K562 (cell line): ENCODE measurements around the gene STYX. TPM values are rescaled to one million over a fixed set of nuclear protein-coding genes. Genes with fewer than 3 reads are reported as not detected.
"Not testable (repeated sequence)": the region's sequence is repeated elsewhere in the genome, so short reads cannot be mapped to it uniquely, and the experiment has no call there.

Experiments used
- ATAC-seq: fragments of 200-7000 bp; cut with Tn5 transposase; 3 replicates; pipeline ENCODE4 v1.9.1; 2020; ENCODE audit warnings: moderate library complexity
- BruUV-seq: library from RNA; stranded (reverse); fragments of 400-500 nt; replicated peaks from 2 replicates; lab custom pipeline; 2021; lab: Mats Ljungman, UMichigan
- CTCF ChIA-PET: fragments of 300-600 bp; formaldehyde crosslinking; extraction: SDS; loops from one replicate; lab custom pipeline; 2021; ENCODE audit warnings: low intra/inter-chr PET ratio; lab: Yijun Ruan, JAX
- POLR2A ChIA-PET: fragments of 300-600, 350-650 bp; sonication (Branson Sonifier 250); formaldehyde crosslinking; extraction: SDS; loops from one replicate; lab custom pipeline; 2021; ENCODE audit warnings: antibody characterized with exemption, inconsistent platforms; lab: Yijun Ruan, JAX
- DNase-seq, 4 experiments: peaks; one replicate each; pipeline versions ENCODE4 v3.0.0 to v3.0.0-alpha.2; 2011 to 2018; ENCODE audit warnings: low spot score in 3 of 4, mixed read lengths in 3 of 4; ENCODE audit errors: extremely low read depth in 1 of 4
- FAIRE-seq: peaks from 2 replicates; lab custom pipeline; 2011; peaks lifted over from hg19 to GRCh38; lab: Jason Lieb, UNC
- H2AFZ ChIP-seq: 2 replicates; pipeline ENCODE4 v1.6.0; 2011; ENCODE audit warnings: low read depth, low read length, control low read depth, inconsistent platforms
- H3K27ac ChIP-seq: fragments of 200-600 bp; 3 replicates; pipeline ENCODE4 v1.8.0; 2011; ENCODE audit warnings: low read depth, mild to moderate bottlenecking, control low read depth, inconsistent platforms, low read length, moderate library complexity, mixed read lengths; ENCODE audit errors: extremely low read depth
- H3K27me3 ChIP-seq, 2 experiments: fragments of 300-600 bp in 1 of 2; 2 replicates in 1 of 2; 3 replicates in 1 of 2; pipeline versions ENCODE4 v1.6.0 to v1.8.0; 2011; ENCODE audit warnings: inconsistent platforms in 2 of 2, low read length in 2 of 2, mild to moderate bottlenecking in 1 of 2, mixed read lengths in 1 of 2, moderate library complexity in 1 of 2; ENCODE audit not compliant: control insufficient read depth in 2 of 2, insufficient read depth in 2 of 2
- H3K36me3 ChIP-seq: fragments of 300-600 bp; 3 replicates; pipeline ENCODE4 v1.8.0; 2011; ENCODE audit warnings: mild to moderate bottlenecking, low read length, inconsistent platforms; ENCODE audit not compliant: control insufficient read depth, insufficient read depth
- H3K4me1 ChIP-seq, 2 experiments: fragments of 200-600 bp in 1 of 2; replicated peaks in 1 of 2; 2 replicates in 1 of 2; 3 replicates in 1 of 2; pipeline versions ENCODE4 v1.5.1 to v1.8.0; 2011; ENCODE audit warnings: inconsistent platforms in 2 of 2, low read length in 2 of 2, mild to moderate bottlenecking in 1 of 2, mixed read lengths in 1 of 2, moderate library complexity in 1 of 2; ENCODE audit not compliant: control insufficient read depth in 2 of 2, insufficient read depth in 2 of 2
- H3K4me2 ChIP-seq: 2 replicates; pipeline ENCODE4 v1.6.1; 2011; ENCODE audit warnings: low read length, control low read depth, inconsistent platforms, mixed read lengths; ENCODE audit not compliant: insufficient read depth
- H3K4me3 ChIP-seq: fragments of 200-600 bp; sonication (generic), shearing (Covaris generic); 2 replicates; pipeline ENCODE4 v1.5.1; 2016; ENCODE audit warnings: control low read depth, inconsistent platforms
- H3K79me2 ChIP-seq: fragments of 200-600 bp; 3 replicates; pipeline ENCODE4 v1.8.0; 2011; ENCODE audit warnings: low read length, inconsistent platforms; ENCODE audit not compliant: control insufficient read depth, insufficient read depth
- H3K9ac ChIP-seq, 2 experiments: 2 replicates each; pipeline versions ENCODE4 v1.6.0 to v1.6.1; 2011; ENCODE audit warnings: low read depth in 2 of 2, low read length in 2 of 2, control low read depth in 1 of 2, inconsistent platforms in 1 of 2, mild to moderate bottlenecking in 1 of 2, mixed read lengths in 1 of 2; ENCODE audit not compliant: insufficient read depth in 1 of 2
- H3K9me1 ChIP-seq: one replicate; pipeline ENCODE4 v1.6.0; 2011; ENCODE audit warnings: inconsistent platforms, mild to moderate bottlenecking, low read length, moderate library complexity; ENCODE audit not compliant: control insufficient read depth, insufficient read depth
- H3K9me3 ChIP-seq: replicated peaks from 2 replicates; pipeline ENCODE4 v1.5.1; 2011; ENCODE audit warnings: low read depth, low read length, inconsistent platforms; ENCODE audit not compliant: control insufficient read depth, insufficient read depth
- H4K20me1 ChIP-seq: replicated peaks from 2 replicates; pipeline ENCODE4 v1.6.1; 2011; ENCODE audit warnings: low read length, inconsistent platforms, mixed read lengths; ENCODE audit not compliant: control insufficient read depth, insufficient read depth
- KDM2B ChIP-seq: fragments of 250-450 bp; sonication (Bioruptor Pico); IDR thresholded peaks from 2 replicates; pipeline ENCODE4 v1.8.0; 2021; ENCODE audit warnings: mild to moderate bottlenecking, moderate library complexity
- KLF16 ChIP-seq: IDR thresholded peaks from 2 replicates; pipeline ENCODE4 v1.6.1; 2016; ENCODE audit warnings: antibody characterized with exemption
- MAFK ChIP-seq: IDR thresholded peaks from 2 replicates; pipeline ENCODE4 v1.6.1; 2011; ENCODE audit warnings: low read length, improper control_type of control experiment
- SMARCB1 ChIP-seq: IDR thresholded peaks from 2 replicates; pipeline ENCODE4 v1.6.1; 2011; ENCODE audit warnings: improper control_type of control experiment, low read depth; ENCODE audit not compliant: insufficient read length
- WGBS: fragments of 100-300 bp; shearing (Covaris generic); methylation state at CpG from one replicate; pipeline ENCODE4 v1.1.6; 2016; ENCODE audit warnings: low coverage, mixed read lengths; ENCODE audit not compliant: insufficient coverage; ENCODE audit errors: missing lambda C conversion rate; 5-methylcytosine and 5-hydroxymethylcytosine counted together
- in situ Hi-C: fragments of 300-500 bp; cut with MboI; formaldehyde crosslinking; loops from 4 replicates; pipeline ENCODE4 v1.15.0; 2018; ENCODE audit warnings: inconsistent platforms, mixed read lengths
- intact Hi-C: fragments of 100-400 bp; cut with micrococcal nuclease; formaldehyde crosslinking; loops from 2 replicates; pipeline ENCODE4 v1.14.2; 2022
- polyA plus RNA-seq, 8 experiments: library from polyadenylated mRNA; depleted of rRNA in 4 of 8; stranded (reverse) in 5 of 8; unstranded in 3 of 8; fragments of >200 nt; fragmentation: Nextera tagmentation in 2 of 8; fragmentation: Illumina TruSeq in 1 of 8; extraction: Ambion mirVana in 2 of 8; extraction: Trizol in 1 of 8; gene quantifications; 2 replicates each; pipeline versions ENCODE4 v1.2.1 to v1.2.3, GENCODE V29; 2011 to 2014; ENCODE audit warnings: inconsistent platforms in 1 of 8, missing spikeins in 1 of 8
- total RNA-seq, 7 experiments: library from RNA; depleted of rRNA in 6 of 7; stranded (reverse); fragments of >200 nt in 6 of 7; fragmentation: Illumina TruSeq in 2 of 7; extraction: Trizol in 2 of 7; gene quantifications; 2 replicates each; pipeline versions ENCODE4 v1.2.1 to v1.2.3, GENCODE V29; 2011 to 2021; ENCODE audit warnings: low replicate concordance in 1 of 7

The STYX gene
- total and polyA plus RNA-seq, 9 of the 15 experiments (the other 6 are each of a cell fraction or from before 2014, with no cell fraction given), result 5.0 to 15.4 (median 10.6) TPM

GRCh38 chr14:52759145-52759544, 29.2 kb downstream of the STYX start:
- FAIRE-seq, result no peak

DNA sequence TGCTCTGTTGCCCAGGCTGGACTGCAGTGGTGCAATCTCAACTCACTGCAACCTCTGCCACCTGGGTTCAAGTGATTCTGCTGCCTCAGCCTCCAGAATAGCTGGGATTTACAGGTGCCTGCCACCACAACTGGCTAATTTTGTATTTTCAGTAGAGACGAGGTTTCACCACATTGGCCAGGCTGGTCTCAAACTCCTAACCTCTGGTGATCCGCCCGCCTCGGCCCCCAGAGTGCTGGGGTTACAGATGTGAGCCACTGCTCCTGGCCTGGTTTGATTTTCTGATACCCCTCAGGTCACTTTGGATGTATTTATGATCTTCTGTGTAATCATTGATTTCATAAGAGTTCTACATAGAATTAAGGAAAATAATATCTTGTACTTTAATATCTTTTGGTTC, 33.0 kb downstream of the STYX start:
- FAIRE-seq, H3K4me3 ChIP-seq, POLR2A ChIA-PET, H4K20me1 ChIP-seq, H3K9me1 ChIP-seq, BruUV-seq, intact Hi-C loops, H3K9ac ChIP-seq, H3K27me3 ChIP-seq, CTCF ChIA-PET, in situ Hi-C loops, H3K4me2 ChIP-seq, H2AFZ ChIP-seq, H3K79me2 ChIP-seq, H3K9me3 ChIP-seq, H3K27ac ChIP-seq, DNase-seq, ATAC-seq, H3K4me1 ChIP-seq: not testable (repeated sequence)
- 100% methylated on average over 3 of the region's 4 CpGs for WGBS
- peaks cover 42% of the 10 kb centered on the region for H3K36me3 ChIP-seq

More at GRCh38 chr14:52759145-52759544, 29.2 kb downstream of the STYX start:
- Histone ChIP-seq H3K36me3 (peaks cover 33% of the 10 kb centered on the region; the same call in 2 of the 3 replicates), H3K9me1 (no peaks in the 10 kb centered on the region), H3K27ac (no peak overlapping the region), H4K20me1 (no peaks in the 10 kb centered on the region), H3K9me3 (no peaks in the 10 kb centered on the region), H3K4me1 (no peaks in the 10 kb centered on the region), H2AFZ (no peak overlapping the region), H3K9ac (no peak overlapping the region), H3K27me3 (no peaks in the 10 kb centered on the region), H3K4me2 (no peak overlapping the region), H3K4me3 (no peak overlapping the region), H3K79me2 (no peaks in the 10 kb centered on the region)
- in situ Hi-C loops (no loop called here), intact Hi-C loops (no loop called here)
- ChIA-PET POLR2A (interaction anchor here (0.9 kb wide), 1 partner anchor 24 kb away, joined by 4 read pairs; no protein-coding TSS in a partner anchor), CTCF (no interaction called here)
- WGBS, result 100% methylated on average over 1 of the region's 1 CpG
- DNase-seq (no peak), ATAC-seq (no peak)
- BruUV-seq, result no TSS peak
- no peak for TF ChIP-seq KDM2B
- no peak for TF ChIP-seq MAFK
- no peak for TF ChIP-seq KLF16
- no peak for TF ChIP-seq SMARCB1
